MM.1S (cell line): ENCODE results near the gene TRIM41.

ENCODE experiments used
- DNase-seq: peaks from one replicate; pipeline ENCODE4 v3.0.0-alpha.2; 2015
- H2AFZ ChIP-seq: fragments of 300-600 bp; sonication (generic); 2 replicates; pipeline ENCODE4 v1.6.0; 2016; ENCODE audit warnings: antibody characterized with exemption, low read length
- H3F3A ChIP-seq: fragments of 300-600 bp; sonication (generic); 2 replicates; pipeline ENCODE4 v1.6.1; 2016; ENCODE audit warnings: mild to moderate bottlenecking, antibody characterized with exemption, low read length, moderate library complexity, mixed read lengths; ENCODE audit not compliant: insufficient read depth
- H3K27ac ChIP-seq: fragments of 300-600 bp; sonication (generic); 2 replicates; pipeline ENCODE4 v1.5.1; 2016; ENCODE audit warnings: mild to moderate bottlenecking, low read length
- H3K27me3 ChIP-seq: fragments of 300-600 bp; sonication (generic); replicated peaks from 2 replicates; pipeline ENCODE4 v1.6.0; 2016; ENCODE audit warnings: low read length; ENCODE audit not compliant: insufficient read depth
- H3K36me3 ChIP-seq: fragments of 300-600 bp; sonication (generic); replicated peaks from 2 replicates; pipeline ENCODE4 v1.6.1; 2016; ENCODE audit warnings: mild to moderate bottlenecking, low read length, mixed read lengths; ENCODE audit not compliant: insufficient read depth
- H3K4me1 ChIP-seq: fragments of 300-600 bp; sonication (generic); 2 replicates; pipeline ENCODE4 v1.6.1; 2016; ENCODE audit warnings: low read length, mixed read lengths
- H3K4me2 ChIP-seq: fragments of 300-600 bp; sonication (generic); 2 replicates; pipeline ENCODE4 v1.6.0; 2016; ENCODE audit warnings: low read depth, low read length
- H3K4me3 ChIP-seq: fragments of 300-600 bp; sonication (generic); 2 replicates; pipeline ENCODE4 v1.5.1; 2016; ENCODE audit warnings: low read length, mixed read lengths
- H3K79me2 ChIP-seq: fragments of 300-600 bp; sonication (generic); 2 replicates; pipeline ENCODE4 v1.6.1; 2016; ENCODE audit warnings: mixed run types, low read length, mixed read lengths
- H3K9ac ChIP-seq: fragments of 300-600 bp; sonication (generic); 2 replicates; pipeline ENCODE4 v1.6.1; 2016; ENCODE audit warnings: low read length, mixed read lengths
- H3K9me2 ChIP-seq: fragments of 300-600 bp; sonication (generic); replicated peaks from 2 replicates; pipeline ENCODE4 v1.6.1; 2016; ENCODE audit warnings: mild to moderate bottlenecking, low read length, mixed read lengths; ENCODE audit not compliant: insufficient read depth
- H3K9me3 ChIP-seq: fragments of 300-600 bp; sonication (generic); replicated peaks from 2 replicates; pipeline ENCODE4 v1.6.1; 2016; ENCODE audit warnings: mild to moderate bottlenecking, low read length, mixed read lengths; ENCODE audit not compliant: insufficient read depth
- H4K20me1 ChIP-seq: fragments of 300-600 bp; sonication (generic); 2 replicates; pipeline ENCODE4 v1.6.1; 2016; ENCODE audit warnings: mild to moderate bottlenecking, low read length, moderate library complexity, mixed read lengths; ENCODE audit not compliant: insufficient read depth
- EZH2 ChIP-seq: fragments of 300-600 bp; sonication (generic); optimal IDR thresholded peaks from 2 replicates; pipeline ENCODE3; 2017; ENCODE audit warnings: low read depth, mild to moderate bottlenecking, antibody characterized with exemption, low read length, mixed read lengths
- EZH2phosphoT487 ChIP-seq: fragments of 300-600 bp; sonication (generic); IDR thresholded peaks from 2 replicates; pipeline ENCODE4 v1.6.1; 2018; ENCODE audit warnings: antibody characterized with exemption, low read length
- TF ChIP-seq, protein P1 (sequence below): fragments of 300-600 bp; sonication (generic); IDR thresholded peaks from 2 replicates; pipeline ENCODE4 v1.5.1; 2016; ENCODE audit warnings: antibody characterized with exemption, low read length, mixed read lengths

The TRIM41 gene

DNA sequence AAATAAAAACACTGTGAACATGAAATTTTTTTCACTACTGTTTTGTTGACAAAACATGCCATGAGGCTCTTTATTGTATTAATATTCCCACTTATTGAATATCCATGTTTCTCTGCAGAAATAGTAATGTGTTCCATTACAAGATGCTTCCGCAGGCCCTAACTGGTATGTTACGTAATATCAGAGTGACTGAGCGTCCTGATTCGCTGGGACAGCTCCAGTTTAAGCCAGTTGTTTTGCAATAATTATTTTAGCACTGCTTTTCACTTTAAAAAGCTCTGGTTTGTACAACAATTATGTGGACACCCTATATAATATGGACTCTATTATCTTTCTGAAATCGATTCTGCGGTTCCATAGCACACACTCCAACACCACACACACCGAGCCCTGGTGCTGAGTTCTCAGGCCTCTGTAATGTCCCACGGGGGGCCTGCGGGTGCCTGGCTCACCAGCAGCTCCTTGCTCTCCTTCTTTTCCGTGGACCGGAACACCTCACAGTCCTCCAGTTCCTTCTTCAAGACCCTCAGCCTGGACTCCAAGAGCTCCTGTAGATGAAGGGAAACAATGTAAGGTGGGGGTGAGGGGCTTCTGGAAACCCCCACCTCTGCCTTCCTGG is 19.9 kb upstream of the TRIM41 start:
- no peaks in the 10 kb centered on the region for H3K79me2 ChIP-seq
- H3F3A ChIP-seq: peaks cover 15% of the 10 kb centered on the region
- H3K9me3 ChIP-seq: no peaks in the 10 kb centered on the region
- no peak overlapping the region for H2AFZ ChIP-seq
- peaks cover 5% of the 10 kb centered on the region for H3K4me1 ChIP-seq
- no peaks in the 10 kb centered on the region for H3K9me2 ChIP-seq
- peaks cover 62% of the 10 kb centered on the region for H3K27me3 ChIP-seq
- H3K27ac ChIP-seq: no peak overlapping the region
- H3K4me3 ChIP-seq: no peak overlapping the region
- H3K4me2 ChIP-seq: no peak overlapping the region
- no peaks in the 10 kb centered on the region for H3K36me3 ChIP-seq
- no peak for DNase-seq
- H3K9ac ChIP-seq: no peak overlapping the region
- TF ChIP-seq EZH2 (no peak), EZH2phosphoT487 (no peak)
- TF ChIP-seq, protein P1, sequence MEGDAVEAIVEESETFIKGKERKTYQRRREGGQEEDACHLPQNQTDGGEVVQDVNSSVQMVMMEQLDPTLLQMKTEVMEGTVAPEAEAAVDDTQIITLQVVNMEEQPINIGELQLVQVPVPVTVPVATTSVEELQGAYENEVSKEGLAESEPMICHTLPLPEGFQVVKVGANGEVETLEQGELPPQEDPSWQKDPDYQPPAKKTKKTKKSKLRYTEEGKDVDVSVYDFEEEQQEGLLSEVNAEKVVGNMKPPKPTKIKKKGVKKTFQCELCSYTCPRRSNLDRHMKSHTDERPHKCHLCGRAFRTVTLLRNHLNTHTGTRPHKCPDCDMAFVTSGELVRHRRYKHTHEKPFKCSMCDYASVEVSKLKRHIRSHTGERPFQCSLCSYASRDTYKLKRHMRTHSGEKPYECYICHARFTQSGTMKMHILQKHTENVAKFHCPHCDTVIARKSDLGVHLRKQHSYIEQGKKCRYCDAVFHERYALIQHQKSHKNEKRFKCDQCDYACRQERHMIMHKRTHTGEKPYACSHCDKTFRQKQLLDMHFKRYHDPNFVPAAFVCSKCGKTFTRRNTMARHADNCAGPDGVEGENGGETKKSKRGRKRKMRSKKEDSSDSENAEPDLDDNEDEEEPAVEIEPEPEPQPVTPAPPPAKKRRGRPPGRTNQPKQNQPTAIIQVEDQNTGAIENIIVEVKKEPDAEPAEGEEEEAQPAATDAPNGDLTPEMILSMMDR: no peak
- H4K20me1 ChIP-seq: no peaks in the 10 kb centered on the region

GRCh38 chr5:181203777-181204112 is 19.3 kb upstream of the TRIM41 start:
- Histone ChIP-seq H3K9me2 (no peaks in the 10 kb centered on the region), H3K4me3 (no peak overlapping the region), H3K36me3 (no peaks in the 10 kb centered on the region), H3K27me3 (peaks cover 57% of the 10 kb centered on the region), H3K4me1 (peaks cover 7% of the 10 kb centered on the region), H3K9me3 (no peaks in the 10 kb centered on the region), H3F3A (peaks cover 18% of the 10 kb centered on the region), H3K27ac (no peak overlapping the region), H3K4me2 (no peak overlapping the region), H4K20me1 (no peaks in the 10 kb centered on the region), H3K9ac (no peak overlapping the region), H2AFZ (no peak overlapping the region), H3K79me2 (no peaks in the 10 kb centered on the region)
- DNase-seq: no peak
- no peak for TF ChIP-seq EZH2phosphoT487
- TF ChIP-seq, protein P1: no peak
- no peak for TF ChIP-seq EZH2

- no peaks in the 10 kb centered on the region for H3K9me3 ChIP-seq
- H3K9me2 ChIP-seq: no peaks in the 10 kb centered on the region
- H3K27ac ChIP-seq: no peak overlapping the region
- H3K9ac ChIP-seq: no peak overlapping the region
- no peaks in the 10 kb centered on the region for H4K20me1 ChIP-seq
- peaks cover 53% of the 10 kb centered on the region for H3K27me3 ChIP-seq
- no peak overlapping the region for H3K4me3 ChIP-seq
- no peaks in the 10 kb centered on the region for H3K36me3 ChIP-seq
- no peak for DNase-seq
- peaks cover 7% of the 10 kb centered on the region for H3K4me1 ChIP-seq
- no peak overlapping the region for H2AFZ ChIP-seq
- TF ChIP-seq EZH2phosphoT487: no peak
- TF ChIP-seq, protein P1: no peak
- no peak for TF ChIP-seq EZH2
- H3F3A ChIP-seq: peaks cover 18% of the 10 kb centered on the region
- H3K79me2 ChIP-seq: no peaks in the 10 kb centered on the region
- H3K4me2 ChIP-seq: no peak overlapping the region
Observed at GRCh38 chr5:181204113-181204825, 18.8 kb upstream of the TRIM41 start.
